Stimulated activated CD8-positive, alpha-beta memory T cell treated with anti-CD3 and anti-CD28 coated beads, Interleukin-12 subunit alpha, Interleukin-12 subunit beta, amount 100 ng/mL, for 24 hours (primary cell): Measurements from ENCODE around the gene BTAF1.
"Not testable (repeated sequence)": the region's sequence is repeated elsewhere in the genome, so short reads cannot be mapped to it uniquely, and the experiment has no call there.

Experiments used
- DNase-seq: peaks from one replicate; pipeline ENCODE4 v3.0.0-alpha.2; 2020; ENCODE audit errors: extremely low read depth

Gene BTAF1

DNA sequence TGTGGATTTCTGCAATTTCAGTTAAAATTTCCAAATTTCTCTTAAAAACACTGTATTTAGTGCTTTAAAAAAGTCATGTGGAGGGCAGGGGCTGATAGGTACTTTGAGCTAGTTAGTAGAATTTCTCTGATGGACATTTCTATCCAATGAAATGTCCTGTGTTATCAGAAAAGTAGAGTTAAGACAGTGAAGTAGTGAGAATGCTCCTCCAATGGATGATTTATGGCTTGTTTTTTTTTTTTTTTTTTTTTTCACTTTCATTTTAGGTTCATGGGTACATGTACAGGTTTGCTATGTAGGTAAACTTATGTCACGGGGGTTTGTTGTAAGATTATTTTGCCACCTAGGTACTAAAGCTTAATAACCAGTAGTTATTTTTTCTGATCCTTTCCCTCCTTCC lies 55.0 kb downstream of the BTAF1 start:
- DNase-seq: no peak

DNA sequence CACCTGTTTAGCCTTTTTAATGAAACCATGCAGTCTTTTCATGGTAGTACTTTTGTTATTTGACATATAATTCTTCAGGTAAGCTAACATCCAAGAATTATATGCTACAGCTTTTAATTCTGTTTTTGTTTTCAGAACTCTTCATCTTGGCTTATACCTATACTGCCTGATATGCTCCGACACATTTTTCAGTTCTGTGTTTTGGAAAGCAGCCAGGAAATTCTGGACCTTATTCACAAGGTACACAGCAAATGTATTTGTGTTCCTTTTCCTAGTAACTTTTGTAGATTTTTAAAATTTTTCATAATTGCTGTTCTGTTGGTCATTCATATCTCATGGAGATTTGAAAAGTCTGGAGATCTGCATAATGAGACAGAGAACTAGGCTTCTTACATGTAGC lies 56.7 kb downstream of the BTAF1 start:
- DNase-seq: no peak

DNA sequence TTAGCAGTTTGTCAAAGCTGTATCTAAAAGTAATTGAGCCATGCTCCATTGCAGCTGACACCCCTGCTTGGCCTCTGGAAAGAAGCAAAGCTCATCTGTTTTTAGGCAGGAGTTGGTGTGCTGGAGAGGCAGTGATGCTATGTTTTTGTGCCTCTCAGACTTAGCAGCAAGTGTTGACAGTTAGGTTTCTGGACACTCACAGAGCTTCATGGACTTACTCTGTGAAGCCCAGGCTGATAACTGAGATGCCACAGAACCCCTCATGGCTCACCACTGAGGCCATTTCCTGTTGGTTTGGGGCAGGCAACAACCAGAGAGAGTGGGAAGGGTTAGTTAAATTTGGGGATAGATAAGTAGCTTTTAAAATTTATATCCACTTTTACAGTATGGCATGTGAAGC lies 59.8 kb downstream of the BTAF1 start:
- no peak for DNase-seq

DNA sequence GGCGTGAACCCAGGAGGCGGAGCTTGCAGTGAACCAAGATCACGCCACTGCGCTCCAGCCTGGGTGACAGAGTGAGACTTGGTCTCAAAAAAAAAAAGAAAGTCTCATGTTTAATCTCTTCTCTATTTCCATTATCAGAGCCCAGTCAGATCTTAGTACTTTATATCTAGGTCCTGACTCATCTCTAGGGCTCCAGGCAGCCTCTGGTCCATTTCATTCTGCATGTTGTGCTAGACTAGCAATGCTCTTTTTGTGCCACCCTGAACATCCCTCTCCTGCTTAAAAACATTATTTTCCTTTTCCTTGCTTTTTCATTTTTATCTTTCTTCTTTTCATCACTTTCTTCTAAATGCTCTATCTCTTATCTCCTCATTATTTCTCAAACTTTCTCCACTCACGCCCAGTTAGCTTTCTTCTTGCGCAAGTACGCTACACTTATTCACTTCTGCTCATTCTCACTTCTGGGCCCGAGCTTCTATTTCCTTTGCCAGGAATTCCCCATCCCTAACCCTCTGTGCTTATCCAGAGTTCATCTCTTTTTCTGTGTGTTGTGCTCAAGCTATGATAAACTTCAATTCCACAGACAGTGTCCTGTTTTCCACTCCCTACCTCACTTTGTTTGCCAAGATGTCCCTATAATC lies 63.9 kb downstream of the BTAF1 start:
- no peak for DNase-seq

DNA sequence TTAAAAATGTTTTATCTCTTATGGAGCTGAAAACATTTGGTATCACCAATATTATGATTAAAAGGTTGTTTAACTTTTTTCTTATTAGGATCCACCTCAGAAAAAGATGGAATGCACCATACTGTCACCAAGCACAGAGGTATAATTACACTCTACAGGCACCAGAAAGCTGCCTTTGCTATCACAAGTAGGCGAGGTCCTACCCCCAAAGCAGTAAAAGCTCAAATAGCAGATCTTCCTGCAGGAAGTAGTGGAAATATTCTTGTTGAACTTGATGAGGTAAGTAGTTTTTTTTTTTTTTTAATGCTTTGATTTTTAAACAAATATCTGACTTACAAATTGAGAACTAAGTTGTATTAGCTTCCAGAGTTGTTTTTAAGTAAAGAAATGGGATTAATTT lies 68.5 kb downstream of the BTAF1 start:
- DNase-seq: no peak

DNA sequence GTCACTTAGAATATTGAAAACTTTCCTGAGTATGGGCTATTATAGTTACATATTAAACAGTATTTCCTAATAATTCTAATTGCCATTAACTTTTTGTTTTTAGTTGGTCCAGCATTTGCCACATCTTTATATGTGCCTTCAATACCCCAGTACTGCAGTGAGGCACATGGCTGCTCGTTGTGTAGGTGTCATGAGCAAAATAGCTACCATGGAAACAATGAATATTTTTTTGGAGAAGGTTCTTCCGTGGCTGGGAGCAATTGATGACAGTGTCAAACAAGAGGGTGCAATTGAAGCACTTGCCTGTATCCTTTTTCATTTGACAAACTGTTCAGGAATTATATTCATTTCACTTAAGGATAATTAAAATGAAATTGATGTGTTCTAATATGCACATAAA lies 72.7 kb downstream of the BTAF1 start:
- DNase-seq: no peak

DNA sequence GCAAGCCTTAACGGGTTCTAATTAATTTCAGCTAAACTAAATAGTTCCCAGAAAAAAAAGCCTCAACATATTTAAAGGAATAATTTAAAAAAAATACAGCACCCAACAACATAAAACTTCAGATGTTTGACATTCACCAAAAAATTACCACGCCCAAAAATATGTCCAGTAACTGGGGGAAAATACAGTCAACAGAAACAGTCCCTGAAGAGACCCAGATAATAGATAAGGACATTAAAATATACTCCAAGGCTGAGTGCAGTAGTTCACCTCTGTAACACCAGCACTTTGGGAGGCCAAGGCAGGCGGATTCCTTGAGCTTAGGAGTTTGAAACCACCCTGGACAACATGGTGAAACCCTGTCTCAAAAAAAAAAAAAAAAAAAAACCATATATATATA lies 78.0 kb downstream of the BTAF1 start:
- DNase-seq: no peak

DNA sequence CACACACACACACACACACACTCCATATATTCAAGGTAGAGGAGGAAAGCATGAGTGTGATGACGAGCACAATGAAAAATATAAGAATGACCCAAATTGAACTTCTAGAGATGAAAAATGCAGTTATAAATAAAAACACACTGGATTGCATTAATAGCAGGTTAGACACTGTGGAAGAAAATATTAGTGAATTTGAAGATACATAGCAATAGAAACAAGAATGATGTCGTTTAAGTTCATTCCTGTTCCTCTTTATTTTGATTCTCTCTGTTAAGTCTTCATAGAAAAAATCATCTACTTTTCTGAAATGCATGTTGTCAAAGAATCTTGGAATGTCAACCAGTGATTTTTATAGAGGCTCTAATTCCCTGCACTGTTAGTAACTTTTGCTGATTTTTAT lies 78.4 kb downstream of the BTAF1 start:
- no peak for DNase-seq

DNA sequence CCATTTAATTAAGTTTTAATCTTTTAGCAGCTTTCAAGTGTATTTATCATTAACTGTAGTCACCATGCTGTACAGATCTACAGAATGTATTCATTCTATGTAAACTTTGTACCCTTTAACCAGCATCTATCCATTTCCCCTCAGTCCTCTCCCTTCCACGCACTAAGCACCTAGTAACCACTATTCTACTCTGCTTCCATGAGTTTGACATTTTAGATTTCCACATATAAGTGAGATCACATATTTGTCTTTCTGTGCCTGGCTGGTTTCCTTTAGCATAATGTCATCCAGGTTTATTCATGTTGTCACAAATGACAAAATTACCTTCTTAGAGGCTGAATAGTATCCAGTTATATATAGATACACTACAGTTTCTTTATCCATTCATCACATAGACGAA lies 79.7 kb downstream of the BTAF1 start:
- DNase-seq: no peak

DNA sequence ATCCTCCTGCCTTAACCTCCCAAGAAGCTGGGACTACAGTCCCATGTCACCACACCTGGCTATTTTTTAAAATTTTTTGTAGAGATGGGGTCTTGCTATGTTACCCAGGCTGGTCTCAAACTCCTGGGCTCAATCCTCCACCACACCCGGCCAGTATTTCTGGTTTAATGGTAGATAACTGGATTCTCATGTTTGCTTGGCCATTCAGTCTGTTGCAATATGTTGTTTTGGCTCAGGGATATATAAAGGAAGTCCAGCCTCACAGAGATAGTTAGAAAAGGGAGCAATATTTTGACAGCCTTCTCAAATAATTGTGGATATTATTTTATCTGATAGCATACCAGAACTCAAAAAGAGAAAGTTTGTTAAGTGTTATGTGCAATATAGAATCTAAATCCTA lies 82.4 kb downstream of the BTAF1 start:
- no peak for DNase-seq

DNA sequence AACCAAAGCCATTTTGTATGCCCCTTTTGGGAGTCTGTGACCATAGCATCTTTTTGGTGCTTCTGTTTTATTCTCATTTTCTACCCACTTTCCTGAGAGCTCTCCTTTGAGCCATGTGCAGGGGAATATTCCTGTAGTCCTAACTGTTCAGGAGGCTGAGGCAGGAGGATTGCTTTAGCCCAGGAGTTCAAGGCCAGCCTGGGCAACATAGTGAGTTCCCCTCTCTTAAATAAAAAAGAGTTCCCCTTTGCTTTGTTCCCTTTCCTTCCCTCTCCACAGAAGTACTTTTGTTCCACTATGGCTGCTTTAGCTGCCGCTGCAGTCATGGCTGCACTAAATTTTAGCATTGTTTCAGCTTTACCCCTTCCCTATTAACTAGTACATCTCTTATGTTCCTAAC lies 85.9 kb downstream of the BTAF1 start:
- DNase-seq: no peak

DNA sequence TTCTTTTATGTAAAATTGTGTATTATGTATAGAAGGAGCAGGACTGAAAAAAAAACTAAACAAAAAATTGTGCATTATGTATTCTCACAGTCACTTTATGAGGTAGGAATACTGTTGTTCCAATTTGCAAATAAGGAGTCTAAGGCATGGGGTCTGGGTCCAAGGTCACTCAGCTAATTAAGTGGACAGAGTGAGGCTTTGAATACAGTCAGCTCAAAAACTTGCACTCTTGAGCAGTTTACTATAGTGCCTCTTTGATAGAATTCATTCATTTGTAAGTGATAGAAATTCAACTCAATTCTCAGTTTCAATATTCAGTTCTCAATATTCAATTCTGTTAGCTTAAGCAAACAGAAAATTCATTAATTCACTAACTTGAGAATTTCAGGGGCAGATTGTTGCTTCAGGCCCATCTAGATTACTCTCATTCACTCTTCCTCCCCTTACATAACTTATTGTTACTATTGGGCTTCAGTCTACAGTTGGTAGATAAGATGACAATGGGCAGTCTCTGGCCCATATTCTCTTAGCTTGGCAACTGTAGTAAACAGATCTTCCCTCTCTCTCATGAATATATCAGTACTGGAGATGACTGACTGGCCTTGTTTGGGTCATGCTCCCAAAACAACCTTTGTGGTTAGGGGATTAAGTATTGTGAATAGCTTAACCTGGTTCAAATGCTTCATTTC lies 86.6 kb downstream of the BTAF1 start:
- DNase-seq: no peak

DNA sequence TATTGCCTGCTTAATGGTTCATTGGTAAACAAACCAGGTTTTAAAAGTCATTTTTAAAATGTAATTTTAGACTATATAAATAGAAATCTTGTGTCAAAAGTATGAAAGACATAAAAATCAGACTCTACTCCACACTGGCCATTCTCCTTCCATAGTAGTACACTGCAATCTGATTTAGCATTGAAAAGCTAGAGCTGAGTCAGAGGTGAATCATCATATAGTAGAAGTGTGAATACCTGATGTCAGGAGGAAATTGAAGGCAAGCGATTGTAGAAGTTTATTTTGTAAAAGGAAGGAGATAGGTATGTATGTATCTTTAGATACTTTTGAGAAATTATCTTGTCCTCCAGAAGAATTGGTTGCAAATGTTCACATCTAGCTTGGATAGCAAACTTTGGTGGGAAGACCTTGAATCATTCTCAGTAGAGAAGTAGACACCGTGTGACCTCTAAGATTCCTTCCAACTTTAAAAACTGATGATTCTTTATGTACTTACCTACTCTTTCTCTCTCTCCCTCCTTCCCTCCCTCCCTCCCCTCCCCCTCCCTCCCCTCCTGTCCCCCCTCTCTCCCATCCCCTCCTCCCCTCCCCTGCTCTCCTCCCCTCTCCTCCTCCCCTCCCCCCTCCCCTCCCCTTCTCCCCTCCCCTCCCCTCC lies 88.1 kb downstream of the BTAF1 start:
- DNase-seq: no peak

DNA sequence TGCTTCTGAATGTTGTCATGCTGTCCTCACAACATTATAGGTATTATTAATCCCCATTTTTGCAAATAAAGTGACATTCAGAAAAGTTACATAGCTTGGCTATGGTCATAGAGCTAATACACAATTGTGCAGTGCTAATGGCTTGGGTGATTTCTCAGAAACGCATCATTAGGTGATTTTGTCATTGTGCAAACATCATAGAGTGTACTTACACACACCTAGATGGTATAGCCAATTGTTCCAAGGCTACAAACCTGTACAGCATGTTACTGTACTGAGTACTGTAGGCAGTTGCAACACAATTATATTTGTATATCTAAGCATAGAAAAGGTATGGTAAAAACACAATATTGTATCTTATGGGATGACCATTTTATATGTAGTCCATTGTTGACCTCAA lies 91.0 kb downstream of the BTAF1 start:
- no peak for DNase-seq

DNA sequence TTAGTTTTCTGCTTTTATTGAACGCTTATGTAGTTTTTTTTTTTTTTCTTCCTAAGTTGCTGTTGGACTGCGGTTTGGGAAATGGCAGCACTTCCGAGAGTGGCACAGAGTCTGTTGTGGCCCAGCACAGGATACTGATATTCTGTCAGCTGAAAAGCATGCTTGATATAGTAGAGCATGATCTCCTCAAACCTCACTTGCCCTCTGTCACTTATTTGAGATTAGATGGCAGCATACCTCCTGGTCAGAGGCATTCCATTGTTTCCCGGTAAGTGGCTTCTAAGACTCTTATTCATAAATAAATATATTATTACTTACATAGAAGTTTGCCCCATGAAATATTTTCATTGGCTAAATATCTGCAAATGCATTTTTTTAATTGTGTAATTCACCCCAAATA lies 101.1 kb downstream of the BTAF1 start:
- DNase-seq: no peak

DNA sequence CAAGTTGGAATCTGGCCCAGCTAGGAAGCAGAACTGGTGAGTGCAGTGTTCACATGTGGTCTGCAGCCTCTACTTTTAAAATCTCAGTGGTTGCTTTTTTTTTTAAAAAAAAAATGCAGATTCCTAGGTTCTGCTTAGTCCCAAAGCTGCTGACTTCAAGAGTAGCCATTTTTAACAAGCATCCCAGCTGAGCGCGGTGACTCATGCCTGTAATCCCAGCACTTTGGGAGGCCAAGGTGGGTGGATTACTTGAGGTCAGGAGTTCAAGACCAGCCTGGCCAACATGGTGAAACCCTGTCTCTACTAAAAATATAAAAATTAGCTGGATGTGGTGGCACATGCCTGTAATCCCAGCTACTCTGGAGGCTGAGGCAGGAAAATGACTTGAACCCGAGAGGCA lies 101.8 kb downstream of the BTAF1 start:
- DNase-seq: not testable (repeated sequence)

DNA sequence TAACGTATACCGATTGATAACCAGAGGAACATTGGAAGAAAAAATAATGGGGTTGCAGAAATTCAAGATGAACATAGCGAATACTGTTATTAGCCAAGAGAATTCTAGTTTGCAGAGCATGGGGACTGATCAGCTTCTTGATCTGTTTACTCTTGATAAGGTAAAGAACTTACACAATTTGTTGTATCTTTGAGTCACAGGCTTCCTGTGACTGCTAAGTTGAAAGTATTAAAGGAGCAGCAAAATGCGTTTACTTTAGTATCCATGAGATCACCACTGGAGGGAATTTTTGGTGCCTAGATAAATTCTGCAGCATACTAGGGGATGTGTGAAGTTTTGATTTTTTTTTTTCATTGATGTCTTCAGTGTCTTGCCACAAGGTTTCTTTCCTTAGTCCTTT lies 103.6 kb downstream of the BTAF1 start:
- no peak for DNase-seq

DNA sequence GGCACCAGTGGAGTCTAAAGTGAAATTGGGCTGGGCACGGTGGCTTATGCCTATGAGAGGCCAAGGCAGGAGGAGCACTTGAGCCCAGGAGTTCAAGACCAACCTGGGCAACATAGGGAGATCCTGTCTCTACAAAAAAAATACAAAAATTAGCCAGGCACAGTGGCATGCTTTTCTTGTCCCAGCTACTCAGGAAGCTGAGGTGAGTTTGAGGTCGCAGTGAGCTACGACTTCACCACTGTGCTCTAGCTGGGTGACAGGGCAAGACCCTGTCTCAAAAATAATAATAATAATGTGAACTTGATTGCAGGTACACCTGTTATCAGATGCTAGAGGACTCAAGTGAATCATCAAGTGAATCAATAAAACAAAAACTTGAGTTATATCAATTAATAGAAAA lies 108.0 kb downstream of the BTAF1 start:
- no peak for DNase-seq

DNA sequence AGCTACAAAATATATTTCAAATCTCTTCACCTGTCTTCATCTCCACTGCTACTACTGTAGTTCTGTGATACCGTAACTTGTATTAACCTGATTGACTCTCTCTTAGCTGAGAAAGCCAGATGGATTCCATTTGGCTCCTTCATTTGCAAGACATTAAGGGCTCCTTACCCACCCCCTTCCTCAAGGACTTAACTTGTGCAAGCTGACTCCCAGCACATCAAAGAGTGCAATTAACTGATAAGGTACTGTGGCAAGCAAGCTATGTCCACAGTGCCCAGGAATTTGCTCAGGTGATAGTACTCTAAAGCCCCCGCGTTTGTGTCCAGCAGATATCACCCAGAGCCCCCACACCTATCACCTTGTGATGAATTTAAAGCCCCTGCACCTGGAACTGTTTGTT lies 109.5 kb downstream of the BTAF1 start:
- not testable (repeated sequence) for DNase-seq

DNA sequence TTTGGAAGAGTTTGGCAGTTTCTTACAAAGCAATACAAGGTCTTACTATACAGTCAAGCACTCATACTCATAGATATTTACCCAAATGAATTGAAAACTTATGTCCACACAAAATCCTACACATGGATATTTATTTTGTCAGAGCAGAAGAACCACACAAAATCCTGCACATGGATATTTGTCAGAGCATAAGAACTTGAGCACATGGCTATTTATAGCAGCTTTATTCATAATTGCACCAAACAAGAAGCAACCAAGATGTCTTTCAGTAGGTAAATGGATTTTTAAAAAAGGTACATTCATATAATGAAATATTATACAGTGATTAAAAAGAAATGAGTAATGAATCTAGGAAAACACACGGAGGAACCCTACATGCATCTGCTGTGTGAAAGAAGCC lies 115.4 kb downstream of the BTAF1 start:
- DNase-seq: no peak

DNA sequence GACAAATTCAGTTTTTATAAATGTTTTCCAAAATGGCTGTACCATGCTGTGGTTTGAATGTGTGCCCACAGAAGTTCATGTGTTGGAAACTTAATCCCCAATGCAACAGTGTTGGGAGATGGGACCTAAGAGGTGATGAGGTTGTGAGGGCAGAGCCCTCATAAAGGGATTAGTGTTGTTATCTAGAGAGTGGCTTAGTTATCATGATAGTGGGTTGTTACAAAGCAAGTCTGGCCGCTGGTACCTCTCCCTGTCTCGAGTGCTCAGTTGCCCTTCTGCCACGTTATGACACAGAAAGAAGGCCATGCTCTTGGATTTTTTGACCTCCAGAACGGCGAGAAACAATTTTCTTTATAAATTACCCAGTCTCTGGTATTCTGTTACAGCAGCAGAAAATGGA lies 119.0 kb downstream of the BTAF1 start:
- DNase-seq: no peak

DNA sequence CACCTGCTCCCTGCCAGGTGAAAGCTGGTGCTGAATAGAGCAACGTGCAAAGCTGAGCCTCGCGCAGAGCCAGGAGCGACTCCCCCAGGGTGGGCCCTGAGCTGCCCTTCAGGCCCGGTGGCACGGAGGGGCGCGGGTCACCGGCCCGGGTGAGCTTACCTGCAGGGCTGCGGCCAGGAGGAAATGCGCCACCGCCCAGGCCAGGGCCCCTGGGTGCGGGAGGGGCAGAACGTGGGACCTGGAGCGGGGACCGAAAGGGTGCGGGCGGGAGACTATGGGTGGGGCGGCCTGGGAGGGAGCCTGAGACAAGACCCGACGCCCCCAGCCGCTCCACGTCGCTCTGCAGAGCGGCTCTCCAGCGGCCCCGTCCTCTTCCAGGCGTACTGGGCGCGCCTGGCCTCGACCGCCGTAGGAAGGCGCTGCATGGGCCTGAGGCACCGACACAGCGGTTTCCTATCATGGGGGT lies 122.1 kb downstream of the BTAF1 start:
- no peak for DNase-seq

DNA sequence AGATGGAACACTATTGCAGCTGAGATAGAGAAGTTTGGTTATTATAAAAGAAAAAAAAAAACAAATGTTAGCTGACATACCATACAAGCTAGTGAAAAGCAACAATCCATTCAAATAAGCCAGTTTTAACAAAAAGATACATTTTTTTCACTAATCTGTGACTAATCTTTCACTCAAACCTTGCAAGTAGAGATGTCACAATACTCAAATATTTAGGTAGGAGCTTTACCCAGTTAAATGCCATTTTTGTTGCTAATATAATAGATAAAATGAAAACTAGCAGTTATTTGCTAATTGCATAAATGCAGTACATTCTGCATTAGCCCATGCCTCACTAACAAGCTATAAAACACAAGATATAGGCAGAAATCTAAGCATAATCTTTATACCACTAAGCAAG lies 123.6 kb downstream of the BTAF1 start:
- DNase-seq: no peak
